Activated naive CD4-positive, alpha-beta T cell treated with anti-CD3 and anti-CD28 coated beads for 36 hours (primary cell): Measurements from ENCODE around the gene SERAC1. TPM values are rescaled to one million over a fixed set of nuclear protein-coding genes. Genes with fewer than 3 reads are reported as not detected.
"Not testable (repeated sequence)": the region's sequence is repeated elsewhere in the genome, so short reads cannot be mapped to it uniquely, and the experiment has no call there.

Experiments
- CTCF ChIA-PET: fragments of 350-600 bp; sonication (Branson Sonifier 250); formaldehyde crosslinking; loops from one replicate; lab custom pipeline; 2021; ENCODE audit warnings: antibody characterized with exemption; lab: Charles Lee
- DNase-seq: peaks from one replicate; pipeline ENCODE4 v3.0.0-alpha.2; 2020
- H3K27ac Mint-ChIP-seq: one replicate; pipeline ENCODE4 v1.8.0; 2021; ENCODE audit warnings: mild to moderate bottlenecking, mixed read lengths
- H3K27me3 Mint-ChIP-seq: one replicate; pipeline ENCODE4 v1.8.0; 2021; ENCODE audit warnings: low read depth, mixed read lengths
- H3K36me3 Mint-ChIP-seq: one replicate; pipeline ENCODE4 v1.8.0; 2021; ENCODE audit warnings: low read depth, mixed read lengths
- H3K4me1 Mint-ChIP-seq: one replicate; pipeline ENCODE4 v1.8.0; 2021; ENCODE audit warnings: low read depth, mixed read lengths
- H3K4me3 Mint-ChIP-seq: one replicate; pipeline ENCODE4 v1.8.0; 2021; ENCODE audit warnings: mild to moderate bottlenecking, moderate library complexity, mixed read lengths
- H3K9me3 Mint-ChIP-seq: one replicate; pipeline ENCODE4 v1.8.0; 2021; ENCODE audit warnings: mixed read lengths
- intact Hi-C: fragments of 100-400 bp; cut with micrococcal nuclease; formaldehyde crosslinking; loops from one replicate; pipeline ENCODE4 v1.15.1; 2023
- total RNA-seq, 2 experiments: library from RNA; stranded (reverse); gene quantifications; one replicate each; pipeline ENCODE4 v1.2.3, GENCODE V29; 2021

Gene SERAC1
- 1 to 10 TPM; 3.1 to 4.8 TPM for total RNA-seq

- Mint-ChIP-seq H3K4me3 (peak within 1 kb of the TSS; percentile 91), H3K27ac (peak within 1 kb of the TSS; percentile 94), H3K27me3 (no peaks in the 10 kb centered on the region), H3K9me3 (no peaks in the 10 kb centered on the region), H3K4me1 (peaks cover 26% of the 10 kb centered on the region), H3K36me3 (peaks cover 12% of the 10 kb centered on the region)
- no peak for DNase-seq
- CTCF ChIA-PET: no interaction called here
- intact Hi-C loops: loop anchor here (1.0 to 5.0 kb wide), 5 partner anchors 39 to 845 kb away; partner anchors contain the start of genes SYNJ2 and TMEM242
Measured at GRCh38 chr6:158168040-158168289, at the start of gene SERAC1. Gene SERAC1, minus strand, starts transcription at chr6:158168262. Its CDS starts 9,899 bp downstream, at chr6:158158363.

GRCh38 chr6:158213925-158214674, 46.0 kb upstream of the SERAC1 start:
- peak; percentile 68 for DNase-seq
- Mint-ChIP-seq H3K4me1 (peaks cover 8% of the 10 kb centered on the region), H3K4me3 (no peak overlapping the region), H3K27ac (no peak overlapping the region), H3K9me3 (no peaks in the 10 kb centered on the region), H3K36me3 (no peaks in the 10 kb centered on the region), H3K27me3 (no peaks in the 10 kb centered on the region)
- CTCF ChIA-PET: interaction anchor here (0.6 to 2.5 kb wide), 34 partner anchors 9 to 758 kb away, joined by 3 to 17 read pairs (median 4); no protein-coding TSS in a partner anchor
- intact Hi-C loops: loop anchor here (1.0 to 10.0 kb wide), 6 partner anchors 391 to 921 kb away; partner anchors contain the start of gene EZR

GRCh38 chr6:158211273-158212055, 43.4 kb upstream of the SERAC1 start:
- H3K4me3 Mint-ChIP-seq: no peak overlapping the region
- CTCF ChIA-PET: interaction anchor here (1.3 kb wide), 1 partner anchor 10 kb away, joined by 3 read pairs; no protein-coding TSS in a partner anchor
- no peaks in the 10 kb centered on the region for H3K36me3 Mint-ChIP-seq

GRCh38 chr6:158209582-158210333, 41.7 kb upstream of the SERAC1 start:
- H3K4me3 Mint-ChIP-seq, H3K27ac Mint-ChIP-seq, H3K9me3 Mint-ChIP-seq, CTCF ChIA-PET, DNase-seq, H3K27me3 Mint-ChIP-seq, H3K36me3 Mint-ChIP-seq: not testable (repeated sequence)
- H3K4me1 Mint-ChIP-seq: peaks cover 34% of the 10 kb centered on the region
- intact Hi-C loops: loop anchor here (5.0 to 10.0 kb wide), 4 partner anchors 608 to 925 kb away; partner anchors contain the start of gene EZR

More at GRCh38 chr6:158211273-158212055, 43.4 kb upstream of the SERAC1 start:
- Mint-ChIP-seq H3K27me3 (no peaks in the 10 kb centered on the region), H3K9me3 (no peaks in the 10 kb centered on the region), H3K4me1 (peaks cover 32% of the 10 kb centered on the region), H3K27ac (no peak overlapping the region)
- intact Hi-C loops: loop anchor here (5.0 to 10.0 kb wide), 4 partner anchors 606 to 923 kb away; partner anchors contain the start of gene EZR
- DNase-seq: peak; percentile 60

- Mint-ChIP-seq H3K4me1 (peaks cover 34% of the 10 kb centered on the region), H3K27ac (peak overlapping the region; percentile 78)
- H3K4me3 Mint-ChIP-seq, DNase-seq, intact Hi-C loops, H3K9me3 Mint-ChIP-seq, H3K27me3 Mint-ChIP-seq, H3K36me3 Mint-ChIP-seq: not testable (repeated sequence)
- CTCF ChIA-PET: interaction anchor here (0.7 to 1.5 kb wide), 4 partner anchors 12 to 451 kb away, joined by 3 to 9 read pairs (median 4); no protein-coding TSS in a partner anchor
Measured at GRCh38 chr6:158208226-158209030, 40.4 kb upstream of the SERAC1 start.

GRCh38 chr6:158207422-158207788, 39.3 kb upstream of the SERAC1 start:
- DNase-seq: peak; percentile 66
- peak overlapping the region; percentile 5 for H3K4me3 Mint-ChIP-seq
- no peaks in the 10 kb centered on the region for H3K27me3 Mint-ChIP-seq
- peak overlapping the region; percentile 78 for H3K27ac Mint-ChIP-seq
- intact Hi-C loops: loop anchor here (1.0 to 2.0 kb wide), 9 partner anchors 21 to 646 kb away; partner anchors contain the start of genes GTF2H5 and SERAC1
- H3K36me3 Mint-ChIP-seq: no peaks in the 10 kb centered on the region
- CTCF ChIA-PET: interaction anchor here (1.2 to 1.5 kb wide), 2 partner anchors 13 to 43 kb away, joined by 4 to 9 read pairs; no protein-coding TSS in a partner anchor
- H3K4me1 Mint-ChIP-seq: peaks cover 34% of the 10 kb centered on the region
- no peaks in the 10 kb centered on the region for H3K9me3 Mint-ChIP-seq

GRCh38 chr6:158206740-158207421, 38.8 kb upstream of the SERAC1 start:
- intact Hi-C loops: loop anchor here (1.0 to 2.0 kb wide), 9 partner anchors 21 to 646 kb away; partner anchors contain the start of genes GTF2H5 and SERAC1
- H3K27me3 Mint-ChIP-seq: no peaks in the 10 kb centered on the region
- no peak for DNase-seq
- H3K27ac Mint-ChIP-seq: peak overlapping the region; percentile 78
- no peaks in the 10 kb centered on the region for H3K36me3 Mint-ChIP-seq
- H3K9me3 Mint-ChIP-seq: no peaks in the 10 kb centered on the region
- no peak overlapping the region for H3K4me3 Mint-ChIP-seq
- peaks cover 34% of the 10 kb centered on the region for H3K4me1 Mint-ChIP-seq
- CTCF ChIA-PET: interaction anchor here (0.6 to 1.9 kb wide), 3 partner anchors 42 to 267 kb away, joined by 3 to 8 read pairs (median 4); no protein-coding TSS in a partner anchor

- CTCF ChIA-PET: interaction anchor here (1.2 to 1.9 kb wide), 3 partner anchors 9 to 61 kb away, joined by 3 to 8 read pairs (median 6); no protein-coding TSS in a partner anchor
- Mint-ChIP-seq H3K27ac (no peak overlapping the region), H3K4me1 (peaks cover 37% of the 10 kb centered on the region), H3K36me3 (no peaks in the 10 kb centered on the region), H3K27me3 (no peaks in the 10 kb centered on the region), H3K9me3 (no peaks in the 10 kb centered on the region), H3K4me3 (no peak overlapping the region)
- peak; percentile 28 for DNase-seq
- intact Hi-C loops: no loop called here
Measured at GRCh38 chr6:158205169-158205944, 37.3 kb upstream of the SERAC1 start.

GRCh38 chr6:158198461-158198860, 30.4 kb upstream of the SERAC1 start:
- H3K4me3 Mint-ChIP-seq: no peak overlapping the region
- no peak overlapping the region for H3K27ac Mint-ChIP-seq
- no peaks in the 10 kb centered on the region for H3K9me3 Mint-ChIP-seq
- no peak for DNase-seq
- H3K27me3 Mint-ChIP-seq: no peaks in the 10 kb centered on the region
- intact Hi-C loops: no loop called here
- CTCF ChIA-PET: interaction anchor here (1.7 kb wide), 1 partner anchor 22 kb away, joined by 5 read pairs; no protein-coding TSS in a partner anchor
- peaks cover 10% of the 10 kb centered on the region for H3K4me1 Mint-ChIP-seq
- H3K36me3 Mint-ChIP-seq: peaks cover 7% of the 10 kb centered on the region
